ENCODE results near the gene DSTN. TPM values are rescaled to one million over a fixed set of nuclear protein-coding genes. Genes with fewer than 3 reads are reported as not detected.
A peak's percentile ranks its signal among the peaks of the same experiment; 100 is the strongest.

Gene DSTN
- total RNA-seq, 1 donor from 2014 or later: 258 TPM

DNA sequence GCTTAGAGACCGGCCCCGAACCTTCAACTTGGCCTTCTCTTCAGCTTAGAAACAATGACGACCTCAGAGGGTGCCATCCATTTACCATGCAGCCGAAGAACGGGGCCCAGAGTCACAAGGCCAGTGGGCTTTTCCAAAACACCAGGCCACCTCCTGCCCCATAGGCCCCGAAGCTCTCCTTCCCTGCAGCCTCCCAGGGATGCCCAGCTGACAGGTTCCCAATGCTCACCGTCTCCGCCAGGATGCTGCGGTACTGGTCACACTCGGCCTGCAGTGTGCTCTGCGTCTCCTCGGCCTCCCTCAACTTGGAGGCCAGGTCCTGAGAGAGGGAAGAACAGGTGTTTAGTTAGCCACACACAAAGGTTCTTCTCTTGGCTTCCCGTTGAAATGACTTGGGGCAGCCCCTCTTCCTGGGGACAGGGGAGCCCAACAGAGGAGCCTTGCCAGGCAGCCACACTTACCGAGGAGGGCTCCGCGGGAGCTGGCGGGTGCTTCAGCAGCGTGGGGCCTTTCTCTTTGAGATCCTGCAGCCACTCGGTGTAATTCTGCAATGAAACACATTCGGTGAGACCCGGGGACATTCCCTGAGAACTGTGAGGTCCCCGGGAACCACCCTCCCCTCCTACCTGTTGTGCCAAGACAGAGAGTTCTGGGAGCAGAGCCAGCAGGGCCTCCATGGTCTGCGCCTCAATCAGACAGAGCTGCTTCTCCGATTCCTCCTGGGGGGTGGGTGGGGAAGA lies 51.5 kb downstream of the DSTN start:
- FAIRE-seq (no peak), DNase-seq (ENCODE audit: low spot score in 2 of 2) (no peak)

DNA sequence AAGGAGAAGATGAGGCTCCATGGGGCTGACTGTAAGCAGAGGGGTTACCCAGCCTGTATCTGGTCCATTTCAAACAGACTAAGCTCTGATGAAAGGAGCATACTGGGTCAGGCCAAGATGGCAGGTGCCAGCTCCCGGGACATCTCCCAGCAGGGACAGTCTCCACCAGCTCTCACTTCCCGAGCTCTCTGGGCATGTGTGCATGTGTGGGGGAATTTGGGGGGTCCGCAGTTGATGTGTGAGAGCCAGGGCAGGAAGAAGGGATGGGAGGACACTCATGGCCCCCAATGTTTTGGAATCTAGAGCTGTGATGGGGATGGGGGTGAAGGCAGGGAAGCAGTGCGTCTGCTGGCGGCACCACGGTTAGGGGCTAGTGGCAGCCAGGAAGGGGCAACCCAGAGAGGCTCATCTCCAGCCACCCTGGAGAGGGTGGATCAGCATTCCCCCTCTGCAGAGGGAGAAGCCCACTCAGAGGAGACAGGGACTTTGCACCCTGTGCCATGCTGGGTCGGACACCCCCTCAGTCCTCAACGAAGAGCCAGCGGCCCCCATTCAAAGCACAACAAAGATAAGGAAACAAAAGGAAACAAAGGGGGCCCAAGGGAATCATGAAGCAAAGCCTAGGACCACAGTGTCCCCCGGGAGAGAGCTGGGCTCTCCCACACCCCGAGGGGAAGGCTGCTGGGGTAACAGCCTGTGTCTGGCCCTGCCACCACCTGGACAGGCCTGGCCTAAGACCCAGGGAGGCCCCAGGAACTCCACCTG lies 52.4 kb downstream of the DSTN start:
- peak in 1 of 2 donors; percentile 5 for DNase-seq (ENCODE audit: low spot score in 2 of 2)
- no peak for FAIRE-seq

DNA sequence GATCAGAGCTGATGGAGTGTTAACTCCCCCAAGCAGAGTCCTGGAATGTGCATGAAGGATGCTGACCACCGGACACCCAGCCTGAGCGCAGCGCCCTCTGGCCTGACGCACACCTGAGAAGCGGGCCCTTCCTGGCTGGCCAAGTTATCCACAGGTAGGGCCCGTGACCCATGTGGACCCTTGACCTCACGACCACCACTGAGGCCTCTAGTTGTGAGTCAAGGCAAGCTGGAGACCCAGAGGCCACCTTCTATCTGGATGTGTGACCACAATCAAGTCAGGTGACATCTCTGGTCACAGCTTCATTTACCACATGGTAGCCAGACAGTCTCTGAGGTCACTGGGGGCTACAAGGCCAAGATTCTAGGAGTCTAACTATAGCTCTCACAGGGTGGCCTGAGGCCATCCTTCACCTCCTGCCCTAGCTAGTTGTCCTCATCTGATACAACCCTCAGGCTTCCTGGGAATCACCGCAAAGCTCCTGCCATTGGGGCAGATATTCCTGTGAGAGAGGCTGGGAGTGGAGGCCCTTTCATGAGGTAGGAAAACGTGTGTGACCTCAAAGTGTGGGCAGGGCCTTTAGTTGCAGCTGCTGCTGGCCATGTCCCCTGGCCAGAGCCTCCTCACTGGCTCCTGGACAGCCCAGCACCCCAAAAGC lies 53.1 kb downstream of the DSTN start:
- DNase-seq (ENCODE audit: low spot score in 2 of 2): peak in 1 of 2 donors; percentile 1
- FAIRE-seq: no peak

DNA sequence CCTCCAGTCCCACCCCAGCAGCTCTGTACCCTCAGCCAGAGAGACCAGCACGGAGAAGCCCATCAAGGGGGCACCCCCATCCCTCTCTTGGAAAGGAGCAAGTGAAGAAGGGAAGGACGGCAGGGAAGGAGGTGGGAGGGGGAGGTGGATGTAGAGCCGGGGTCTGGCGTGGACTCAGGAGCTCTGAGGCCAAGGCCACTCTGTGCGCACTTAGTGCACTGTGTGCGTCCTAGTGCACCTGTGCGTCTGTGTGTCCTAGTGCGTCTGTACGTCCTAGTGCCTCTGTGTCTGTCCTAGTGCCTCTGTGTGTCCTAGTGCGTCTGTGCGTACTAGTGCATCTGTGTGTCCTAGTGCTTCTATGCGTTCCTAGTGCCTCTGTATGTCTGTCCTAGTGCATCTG lies 54.2 kb downstream of the DSTN start:
- no peak for DNase-seq (ENCODE audit: low spot score in 2 of 2)
- FAIRE-seq: no peak

DNA sequence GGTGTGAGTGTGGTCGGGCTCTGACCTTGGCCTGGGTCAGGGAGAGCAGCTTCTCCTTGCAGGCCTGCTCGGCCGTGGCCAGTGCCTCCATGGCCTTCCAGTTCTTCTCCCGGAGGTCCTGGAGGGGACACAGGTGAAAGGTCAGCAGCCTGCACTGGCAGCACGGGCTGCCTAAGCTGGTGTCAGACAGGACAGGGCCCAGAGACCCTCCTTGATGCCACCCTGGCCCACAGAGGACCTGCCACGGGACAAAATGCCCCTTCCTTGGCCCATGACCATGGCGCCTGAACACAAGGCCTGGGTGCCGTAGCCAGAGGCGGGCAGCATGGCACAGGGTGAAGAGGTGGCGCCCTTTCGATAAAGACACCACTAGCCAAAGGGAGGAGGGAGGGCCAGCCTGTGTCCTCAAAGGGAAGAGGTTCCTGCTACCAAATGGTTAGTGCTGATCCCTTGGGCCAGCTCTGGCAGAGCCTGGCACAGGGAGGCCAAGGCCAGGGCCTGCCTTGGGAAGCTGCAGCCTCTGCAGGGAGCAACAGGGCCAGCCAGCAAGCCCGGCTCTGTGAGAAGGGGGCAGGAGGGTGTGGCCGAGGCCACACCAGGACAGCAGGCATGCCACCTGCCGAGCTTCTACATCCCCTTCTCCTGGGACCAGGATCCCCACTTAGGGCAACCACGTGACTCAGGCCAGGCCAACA lies 54.8 kb downstream of the DSTN start:
- no peak for DNase-seq (ENCODE audit: low spot score in 2 of 2)

DNA sequence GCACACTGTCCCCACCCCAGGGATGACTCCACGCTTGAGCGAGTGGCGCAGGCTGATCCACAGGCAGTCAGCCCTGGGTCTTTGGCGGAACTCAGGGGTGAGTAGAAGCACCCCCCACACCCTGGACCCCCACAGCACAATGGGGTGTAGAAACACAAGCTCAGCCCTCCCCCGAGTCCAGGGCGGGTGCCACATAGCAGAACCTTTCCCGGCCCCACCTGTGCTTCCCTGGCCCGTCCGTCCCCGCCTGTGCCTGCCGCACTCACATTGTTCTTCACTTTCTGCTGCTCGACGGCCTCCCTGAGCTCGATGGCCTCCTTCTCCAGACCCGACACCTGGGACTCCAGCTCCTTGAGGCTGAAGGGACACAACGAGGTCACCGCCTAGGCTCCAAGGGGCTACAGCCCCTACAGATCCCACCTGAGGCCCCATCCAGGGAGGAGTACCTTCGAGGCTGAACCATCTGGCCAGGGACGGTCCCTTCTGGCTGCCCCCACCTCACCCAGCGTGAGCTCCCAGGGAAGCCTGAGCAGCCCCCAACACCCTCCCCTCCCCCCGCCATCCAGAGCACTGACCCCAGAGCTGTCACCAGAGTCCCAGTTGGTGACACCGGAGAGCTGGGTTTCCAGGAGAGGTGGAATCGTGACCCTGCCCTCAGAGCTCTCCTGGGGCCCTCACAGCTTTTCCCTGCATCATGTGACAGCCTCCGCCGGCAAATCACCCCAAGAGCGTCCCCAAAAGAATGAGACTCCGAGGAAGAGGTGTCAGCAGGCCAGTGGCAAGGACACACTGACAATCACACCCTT lies 55.6 kb downstream of the DSTN start:
- FAIRE-seq (no peak), DNase-seq (ENCODE audit: low spot score in 2 of 2) (no peak)

More for the DNA sequence above, 54.8 kb downstream of the DSTN start:
- FAIRE-seq: no peak

DNA sequence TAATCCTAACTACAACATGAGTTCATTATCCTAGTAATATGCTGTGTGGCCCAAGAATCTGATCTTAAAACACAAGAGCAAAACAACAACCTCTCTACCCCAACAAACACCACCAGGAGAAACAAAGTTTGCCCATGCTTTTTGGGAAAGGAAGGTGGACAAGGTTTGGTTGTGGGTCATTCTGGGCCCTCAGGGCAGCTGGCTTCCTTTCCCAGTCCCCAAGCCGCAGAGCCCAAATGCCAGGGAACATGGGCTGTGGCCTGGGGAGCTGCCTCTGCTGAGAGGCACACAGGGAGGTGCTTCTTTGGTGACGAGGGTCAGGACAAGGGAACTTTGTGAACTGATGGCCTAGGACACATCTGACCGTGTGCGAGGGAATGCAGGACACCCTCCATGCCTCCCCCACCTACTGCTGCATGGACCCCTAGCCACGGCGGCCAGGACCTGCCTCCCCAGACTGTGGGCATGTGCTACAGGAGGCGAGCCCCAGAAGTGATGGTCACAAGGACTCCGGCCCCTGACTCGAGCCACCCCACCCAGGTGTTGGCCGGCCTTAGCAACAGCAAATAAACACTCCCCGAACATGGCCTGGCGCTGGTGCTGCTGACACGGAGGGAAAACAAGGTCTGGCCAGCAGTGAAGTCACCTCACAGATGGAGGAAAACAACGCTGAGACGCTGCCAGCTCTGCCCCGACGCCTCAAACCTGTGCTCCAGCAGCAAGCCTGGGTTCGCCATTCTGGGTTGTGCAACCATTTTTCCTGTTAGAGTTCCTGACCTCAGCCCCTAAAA lies 56.5 kb downstream of the DSTN start:
- FAIRE-seq (no peak), DNase-seq (ENCODE audit: low spot score in 2 of 2) (no peak)

DNA sequence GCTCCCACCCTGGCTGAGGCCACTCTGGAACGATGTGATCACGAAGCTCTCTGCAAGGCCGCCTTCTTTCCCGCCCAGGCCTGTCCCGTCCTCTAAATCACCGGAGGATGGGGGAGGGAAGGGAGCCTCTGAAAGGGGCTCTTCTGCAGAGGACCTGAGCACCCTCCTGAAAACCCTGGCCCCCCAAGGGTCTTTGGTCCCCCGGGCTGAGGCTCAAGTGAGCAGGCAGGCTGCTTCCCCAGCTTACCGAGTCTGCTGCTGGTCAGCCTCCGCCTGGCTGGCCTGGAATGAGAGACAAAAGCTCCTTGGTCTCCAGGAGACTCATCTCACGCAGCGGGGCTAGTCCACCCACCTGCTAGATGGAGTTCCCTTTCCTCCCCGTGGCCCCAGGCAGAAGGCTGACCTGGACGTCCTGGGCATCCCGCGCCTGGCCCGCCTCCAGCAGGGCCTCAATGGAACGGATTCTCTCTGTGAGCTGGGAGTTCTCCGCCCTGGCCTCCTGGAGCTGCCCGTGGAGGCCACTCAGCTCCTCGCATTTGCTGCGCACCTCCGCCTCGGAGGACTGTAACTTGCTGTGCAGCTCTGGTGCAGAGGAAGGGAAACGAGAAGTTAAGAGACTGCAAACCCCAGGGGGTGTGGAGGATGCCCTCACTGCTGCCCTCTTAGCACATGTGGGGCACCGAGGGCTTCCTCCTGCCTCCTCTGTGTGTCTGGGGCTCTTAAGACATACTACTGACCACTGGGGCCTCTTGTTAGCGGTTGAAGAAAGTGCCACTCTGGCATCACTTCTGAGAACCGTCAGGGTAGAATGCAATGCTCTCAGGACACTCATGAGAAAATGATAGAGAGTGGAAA lies 57.5 kb downstream of the DSTN start:
- no peak for DNase-seq (ENCODE audit: low spot score in 2 of 2)
- no peak for FAIRE-seq

DNA sequence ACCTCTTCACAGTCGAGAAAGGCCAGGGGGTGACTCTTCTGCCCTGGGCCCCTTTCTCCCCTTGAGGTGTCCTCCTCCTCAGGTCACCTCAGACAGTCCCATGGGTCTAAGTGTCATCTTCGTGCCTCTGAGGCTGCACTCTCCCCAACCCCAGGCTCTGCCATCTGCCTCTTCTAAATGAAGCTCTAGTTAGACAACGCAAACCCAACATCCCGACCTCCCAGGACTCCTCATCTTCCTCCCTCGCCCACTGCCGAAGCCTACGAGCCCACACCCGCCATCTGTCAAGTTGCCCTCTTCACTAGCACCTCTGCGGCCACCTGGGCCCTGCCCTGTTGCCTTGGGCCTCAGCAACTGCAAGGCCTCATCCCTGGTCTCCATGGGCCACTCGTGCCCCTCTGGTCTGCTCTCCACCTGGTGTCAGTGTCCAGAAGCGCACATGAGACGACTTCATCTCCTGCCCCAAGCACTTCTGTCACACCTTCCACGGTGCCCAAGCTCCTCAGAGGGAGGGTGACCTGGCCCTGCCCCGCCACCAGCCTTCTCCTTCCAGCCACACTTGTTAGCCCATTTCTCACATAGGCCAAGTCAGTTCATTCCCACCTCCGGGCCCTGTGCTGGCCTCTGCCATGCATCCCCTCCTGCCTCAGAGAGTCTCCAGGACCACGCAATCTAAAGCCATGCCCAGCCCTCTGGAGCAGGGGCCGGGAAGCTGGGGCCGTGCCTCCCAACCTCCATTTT lies 58.4 kb downstream of the DSTN start:
- DNase-seq (ENCODE audit: low spot score in 2 of 2): no peak
- no peak for FAIRE-seq

DNA sequence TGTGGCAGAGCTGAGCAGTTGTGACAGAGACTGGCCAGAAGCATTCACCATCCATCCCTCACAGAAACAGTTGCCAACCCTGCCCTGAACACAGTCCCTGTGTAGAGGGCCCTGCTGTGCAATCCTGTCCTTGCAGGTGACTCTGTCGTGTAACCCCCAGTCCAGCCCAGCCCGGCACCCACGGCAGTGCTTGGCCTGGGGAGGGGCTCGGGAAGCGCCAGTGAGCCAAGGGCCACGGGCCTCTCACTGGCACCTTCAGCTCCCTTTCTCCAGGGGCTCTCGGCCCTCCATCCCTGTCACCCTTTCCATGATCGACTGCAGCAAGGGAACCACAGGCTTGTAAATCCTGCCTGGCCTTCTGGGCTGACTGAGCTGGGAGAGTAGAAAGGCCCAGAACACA lies 59.1 kb downstream of the DSTN start:
- no peak for DNase-seq (ENCODE audit: low spot score in 2 of 2)
- no peak for FAIRE-seq

DNA sequence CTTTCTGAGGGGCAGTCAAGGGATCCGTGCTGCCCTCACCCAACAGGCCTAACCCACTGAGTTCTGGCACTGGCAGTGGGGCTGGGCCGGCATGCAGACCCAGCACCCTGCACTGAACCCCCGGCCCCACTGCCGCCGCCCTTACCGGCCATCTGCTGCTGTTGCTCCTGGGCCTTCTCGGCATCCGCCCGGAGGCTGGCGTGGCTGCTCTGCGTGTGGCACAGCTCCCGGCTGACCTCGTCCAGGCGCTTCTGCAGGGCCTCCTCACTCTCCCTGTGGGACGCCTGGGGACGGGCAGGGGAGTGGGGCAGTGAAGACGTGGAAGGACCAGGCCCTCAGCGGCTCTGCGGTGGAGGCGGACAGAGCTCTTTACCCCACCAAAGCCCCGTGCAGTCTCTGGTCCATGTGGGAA lies 59.8 kb downstream of the DSTN start:
- FAIRE-seq (no peak), DNase-seq (ENCODE audit: low spot score in 2 of 2) (no peak)

DNA sequence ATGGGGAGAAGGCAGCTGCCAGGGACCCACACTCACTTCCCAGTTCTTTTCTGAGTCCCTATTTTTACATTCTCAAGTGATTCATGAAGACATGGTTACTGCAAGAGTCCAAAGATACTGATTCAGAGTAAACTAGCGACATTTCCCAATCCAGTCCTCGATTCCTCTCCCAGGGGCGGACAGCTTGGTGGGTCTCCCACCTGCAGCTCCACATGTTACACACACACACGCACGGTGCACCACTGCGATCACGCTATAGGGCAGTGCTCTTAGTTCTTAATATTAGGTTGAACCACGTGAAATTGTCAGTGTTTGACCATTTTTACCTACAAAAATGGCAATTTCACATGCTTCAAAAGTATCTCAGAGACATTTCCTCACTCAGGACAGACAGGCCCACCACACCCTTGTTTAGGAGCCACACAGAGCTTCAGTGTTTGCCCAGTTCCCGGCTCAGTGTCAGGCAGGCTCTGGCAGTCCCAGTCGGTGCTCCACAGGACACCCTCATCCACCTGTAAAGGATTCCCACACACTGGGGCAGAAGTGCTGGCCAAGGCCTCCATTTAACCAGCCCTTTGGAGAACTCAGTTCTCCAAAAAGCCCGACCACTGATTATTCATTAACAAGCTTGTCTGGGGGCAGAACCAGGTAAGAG lies 60.4 kb downstream of the DSTN start:
- no peak for DNase-seq (ENCODE audit: low spot score in 2 of 2)
- no peak for FAIRE-seq

DNA sequence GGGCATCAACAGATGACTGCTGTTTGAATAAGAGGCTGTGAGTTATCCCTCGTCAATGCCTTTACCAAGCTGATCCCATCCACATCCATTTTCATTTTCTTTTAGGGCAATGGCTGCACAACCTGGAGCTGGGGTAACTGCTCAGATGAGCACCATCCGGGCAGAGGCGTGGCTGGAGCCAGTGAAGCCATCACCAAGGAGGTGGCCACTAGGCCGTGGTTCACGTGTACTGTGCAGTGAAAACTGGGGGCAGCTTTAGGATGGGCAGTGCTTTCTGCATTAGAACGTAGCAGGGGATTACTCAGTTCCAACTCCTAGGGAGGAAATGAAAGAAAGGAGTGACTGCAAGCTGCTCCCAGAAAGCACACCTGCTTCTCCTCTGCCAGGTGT lies 60.9 kb downstream of the DSTN start:
- DNase-seq (ENCODE audit: low spot score in 2 of 2): no peak
- FAIRE-seq: no peak

DNA sequence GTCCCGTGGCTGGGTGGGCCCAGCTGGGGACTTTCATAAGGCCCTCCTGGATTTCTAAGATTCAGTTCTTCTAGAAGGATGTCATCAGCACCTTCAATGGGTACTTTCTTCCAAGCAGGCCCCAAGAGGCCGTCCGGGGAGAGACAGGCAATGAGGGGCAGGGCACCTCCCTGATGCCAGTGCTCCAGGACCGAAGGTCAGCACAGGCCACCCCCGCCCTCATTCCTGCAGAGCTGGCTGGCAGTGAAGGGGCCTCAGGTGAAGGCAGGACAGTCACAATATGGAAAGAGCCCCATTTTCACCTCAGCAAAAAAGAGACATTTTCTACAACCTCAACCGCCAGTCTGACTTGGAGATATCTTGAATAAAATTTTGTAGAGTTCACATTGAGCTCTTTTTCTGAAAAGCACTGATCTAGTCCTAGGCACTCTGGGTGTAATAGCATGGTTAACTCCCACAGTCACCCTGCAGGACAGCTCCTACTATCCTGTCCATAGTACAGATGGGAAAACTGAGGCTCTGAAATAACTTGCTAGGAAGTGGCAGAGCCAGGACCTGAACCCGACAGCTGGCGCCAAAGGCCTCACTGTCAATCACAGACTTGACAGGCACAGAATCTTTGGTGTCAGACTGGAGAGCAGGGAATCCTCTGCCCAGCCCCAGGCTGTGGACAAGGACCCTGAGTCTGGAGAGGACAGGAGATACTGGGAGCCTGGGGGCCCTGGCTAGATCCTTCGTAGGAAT lies 61.9 kb downstream of the DSTN start:
- FAIRE-seq (no peak), DNase-seq (ENCODE audit: low spot score in 2 of 2) (no peak)

DNA sequence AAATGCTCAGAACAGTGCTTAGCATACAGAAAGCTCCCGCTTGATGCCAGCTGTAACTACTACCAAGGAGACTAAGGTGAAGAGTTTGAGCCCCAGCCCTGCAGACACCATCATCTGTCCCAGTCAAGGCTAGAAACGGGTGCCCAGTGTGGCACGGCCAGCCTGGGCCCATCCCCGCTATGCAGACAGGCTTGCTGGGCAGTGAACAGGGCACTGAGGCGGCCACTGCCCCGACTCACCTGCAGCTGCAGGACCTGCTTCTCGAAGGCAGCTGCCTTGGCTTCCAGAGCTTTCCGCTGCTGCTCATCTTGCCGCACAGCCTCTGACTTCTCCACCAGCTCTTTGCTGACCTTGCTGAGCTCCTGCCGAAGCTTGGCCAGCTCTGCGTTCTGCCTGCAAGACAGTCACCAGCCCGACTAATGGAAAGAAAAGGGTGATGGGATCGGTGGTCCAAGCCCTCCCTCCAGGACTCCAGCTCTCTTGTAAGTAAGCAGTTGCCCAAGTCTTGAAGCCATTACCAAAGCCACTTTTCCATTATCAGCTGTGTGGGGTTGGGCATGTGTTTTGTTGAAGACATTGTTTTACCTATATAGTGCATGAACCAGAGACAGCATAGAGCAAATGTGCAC lies 63.5 kb downstream of the DSTN start:
- FAIRE-seq: no peak
- DNase-seq (ENCODE audit: low spot score in 2 of 2): no peak
